T-helper 17 cell (primary cell): ENCODE results near the gene PBX2. TPM values are rescaled to one million over a fixed set of nuclear protein-coding genes. Genes with fewer than 3 reads are reported as not detected.

Experiments used
- ATAC-seq: fragments of 150-1000 bp; cut with Tn5 transposase; 2 replicates; pipeline ENCODE4 v1.10.0; 2021; ENCODE audit warnings: mild to moderate bottlenecking, moderate library complexity
- DNase-seq, 3 donors: peaks; one replicate each; pipeline versions ENCODE4 v3.0.0 to v3.0.0-alpha.2; 2020 to 2021
- H3K9me3 ChIP-seq: one replicate; pipeline ENCODE4 v1.7.0; 2013; ENCODE audit warnings: low read length, mild to moderate bottlenecking; ENCODE audit not compliant: control insufficient read depth, poor library complexity, severe bottlenecking
- H3K27ac Mint-ChIP-seq: one replicate; pipeline ENCODE4 v1.8.0; 2022; ENCODE audit warnings: mild to moderate bottlenecking, moderate library complexity, mixed read lengths
- H3K27me3 Mint-ChIP-seq: one replicate; pipeline ENCODE4 v1.8.0; 2022; ENCODE audit warnings: mixed read lengths
- H3K36me3 Mint-ChIP-seq: one replicate; pipeline ENCODE4 v1.8.0; 2022; ENCODE audit warnings: low read depth, mixed read lengths
- H3K4me1 Mint-ChIP-seq: one replicate; pipeline ENCODE4 v1.8.0; 2022; ENCODE audit warnings: mild to moderate bottlenecking, mixed read lengths
- H3K4me3 Mint-ChIP-seq: one replicate; pipeline ENCODE4 v1.8.0; 2022; ENCODE audit warnings: mild to moderate bottlenecking, moderate library complexity, mixed read lengths
- total RNA-seq, 4 donors: library from RNA in 2 of 4; stranded (reverse) in 2 of 4; gene quantifications; one replicate each; pipeline ENCODE4 v1.2.3 and lab custom pipeline; 2022 to 2026

The PBX2 gene
- total RNA-seq, 2 donors from 2014 or later = 103 to 110 TPM

DNA sequence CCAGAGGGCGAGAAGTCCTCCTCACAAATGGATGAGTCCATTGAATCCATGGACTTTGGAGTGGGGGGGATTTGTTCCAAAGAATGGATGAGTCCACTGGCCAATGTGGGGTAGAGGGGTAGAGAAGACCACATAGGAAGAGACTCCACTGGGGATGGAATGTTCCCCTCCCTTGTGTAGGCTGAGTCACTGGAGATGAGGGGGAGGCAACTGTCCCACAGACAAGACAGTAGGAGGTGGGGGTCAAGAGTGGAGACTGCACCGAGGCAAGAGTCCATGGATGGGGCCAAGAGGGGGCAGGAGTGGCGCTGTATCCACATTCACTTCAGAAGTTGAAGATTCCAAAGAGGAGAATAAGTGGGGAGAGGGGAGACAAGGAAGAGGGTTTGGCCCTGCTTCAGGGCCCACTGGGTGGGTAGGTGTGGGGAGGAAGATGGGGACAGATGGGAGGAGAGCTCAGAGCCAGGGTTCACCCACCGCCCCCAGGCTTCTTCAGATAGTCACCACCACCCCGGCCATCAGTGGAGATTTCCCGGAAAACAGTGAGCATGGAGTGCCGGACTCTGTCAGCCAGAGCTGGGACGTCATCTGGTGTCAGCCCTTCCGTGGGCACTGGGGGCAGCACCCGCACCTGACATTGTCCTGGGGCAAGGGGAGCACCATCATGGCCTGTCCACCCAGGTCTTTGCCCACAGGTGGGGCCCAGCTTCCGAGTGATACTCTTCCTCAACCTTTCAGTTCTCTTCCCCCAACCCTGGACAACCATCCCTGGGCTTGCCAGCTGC lies 21.0 kb downstream of the PBX2 start:
- Mint-ChIP-seq H3K27ac (no peak overlapping the region), H3K4me1 (peaks cover 29% of the 10 kb centered on the region), H3K4me3 (no peak overlapping the region), H3K36me3 (peaks cover 9% of the 10 kb centered on the region), H3K27me3 (no peaks in the 10 kb centered on the region)
- no peaks in the 10 kb centered on the region for H3K9me3 ChIP-seq
- DNase-seq (no peak), ATAC-seq (no peak)

DNA sequence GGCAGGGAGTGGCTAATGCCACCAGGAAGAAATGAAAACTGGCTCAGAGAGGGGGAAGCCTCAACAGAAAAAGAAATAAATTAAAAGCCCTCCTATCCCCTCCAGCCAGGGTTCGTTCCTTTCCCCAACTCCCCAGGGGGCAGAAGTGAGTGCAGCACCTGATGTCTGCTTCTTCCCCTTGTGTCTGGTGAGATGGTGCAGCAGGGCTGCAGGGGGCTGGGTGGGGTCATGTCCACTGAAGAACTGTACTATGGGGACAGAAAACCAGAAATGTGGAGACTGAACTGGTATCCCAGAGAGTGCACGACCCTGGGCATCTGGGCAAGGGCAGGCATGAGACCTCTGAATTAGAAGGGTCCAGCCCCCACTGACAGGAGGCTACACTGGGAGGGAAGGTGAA lies 21.7 kb downstream of the PBX2 start:
- no peak overlapping the region for H3K27ac Mint-ChIP-seq

DNA sequence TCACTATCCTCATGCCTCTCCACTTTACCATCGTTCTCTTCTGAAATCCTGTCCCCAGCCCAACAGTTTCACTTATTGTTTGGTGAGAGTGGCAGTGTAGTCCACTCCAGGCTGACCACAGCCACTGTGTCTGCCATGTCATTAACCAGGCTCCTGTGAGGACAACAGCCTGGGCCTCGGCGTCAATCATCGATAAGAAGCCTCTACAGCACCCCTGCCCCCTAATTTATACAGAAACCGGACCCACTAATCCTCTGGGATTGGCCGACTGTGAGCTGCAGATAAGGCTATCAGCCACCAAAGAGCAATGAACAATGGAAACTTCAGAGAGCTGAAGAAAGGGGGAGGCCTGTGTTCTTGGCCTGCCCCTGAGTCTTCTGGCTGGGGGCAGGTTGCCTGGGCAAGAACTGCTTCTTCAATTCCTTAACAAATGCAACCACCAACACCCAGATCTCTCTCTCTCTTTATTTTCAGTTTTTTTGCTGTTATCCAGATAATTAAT lies 22.2 kb downstream of the PBX2 start:
- Mint-ChIP-seq H3K27ac (no peak overlapping the region), H3K36me3 (peaks cover 9% of the 10 kb centered on the region), H3K27me3 (no peaks in the 10 kb centered on the region)

More for the DNA sequence above, 21.7 kb downstream of the PBX2 start:
- H3K4me3 Mint-ChIP-seq = no peak overlapping the region
- DNase-seq (no peak), ATAC-seq (no peak)
- peaks cover 9% of the 10 kb centered on the region for H3K36me3 Mint-ChIP-seq
- H3K4me1 Mint-ChIP-seq = peaks cover 23% of the 10 kb centered on the region
- no peaks in the 10 kb centered on the region for H3K9me3 ChIP-seq
- H3K27me3 Mint-ChIP-seq = no peaks in the 10 kb centered on the region

DNA sequence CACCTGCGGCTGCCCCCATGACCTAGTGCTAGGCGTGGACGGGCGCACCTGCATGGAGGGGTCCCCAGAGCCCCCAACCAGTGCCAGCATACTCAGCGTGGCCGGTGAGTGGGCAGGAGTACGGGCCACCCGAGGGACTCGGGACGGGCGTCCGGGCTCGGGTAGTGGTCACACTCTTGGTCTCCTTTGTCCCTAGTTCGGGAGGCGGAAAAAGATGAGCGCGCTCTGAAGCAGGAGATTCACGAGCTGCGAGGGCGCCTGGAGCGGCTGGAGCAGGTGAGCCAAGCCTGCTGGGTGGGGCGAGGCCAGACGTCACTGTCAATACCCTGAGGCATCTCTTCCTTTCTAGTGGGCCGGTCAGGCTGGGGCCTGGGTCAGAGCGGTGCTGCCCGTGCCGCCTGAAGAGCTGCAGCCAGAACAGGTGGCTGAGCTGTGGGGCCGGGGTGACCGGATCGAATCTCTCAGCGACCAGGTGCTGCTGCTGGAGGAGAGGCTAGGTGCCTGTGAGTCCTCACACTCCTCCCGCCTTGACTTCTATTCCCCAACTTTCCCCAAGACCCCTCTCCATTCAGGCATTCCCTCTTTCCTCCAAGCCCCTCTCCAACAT lies 22.7 kb downstream of the PBX2 start:
- H3K27ac Mint-ChIP-seq = no peak overlapping the region
- H3K36me3 Mint-ChIP-seq = peaks cover 9% of the 10 kb centered on the region

More for the DNA sequence above, 22.2 kb downstream of the PBX2 start:
- Mint-ChIP-seq H3K4me3 (no peak overlapping the region), H3K4me1 (peaks cover 17% of the 10 kb centered on the region)
- H3K9me3 ChIP-seq = no peaks in the 10 kb centered on the region
- DNase-seq (no peak), ATAC-seq (no peak)

DNA sequence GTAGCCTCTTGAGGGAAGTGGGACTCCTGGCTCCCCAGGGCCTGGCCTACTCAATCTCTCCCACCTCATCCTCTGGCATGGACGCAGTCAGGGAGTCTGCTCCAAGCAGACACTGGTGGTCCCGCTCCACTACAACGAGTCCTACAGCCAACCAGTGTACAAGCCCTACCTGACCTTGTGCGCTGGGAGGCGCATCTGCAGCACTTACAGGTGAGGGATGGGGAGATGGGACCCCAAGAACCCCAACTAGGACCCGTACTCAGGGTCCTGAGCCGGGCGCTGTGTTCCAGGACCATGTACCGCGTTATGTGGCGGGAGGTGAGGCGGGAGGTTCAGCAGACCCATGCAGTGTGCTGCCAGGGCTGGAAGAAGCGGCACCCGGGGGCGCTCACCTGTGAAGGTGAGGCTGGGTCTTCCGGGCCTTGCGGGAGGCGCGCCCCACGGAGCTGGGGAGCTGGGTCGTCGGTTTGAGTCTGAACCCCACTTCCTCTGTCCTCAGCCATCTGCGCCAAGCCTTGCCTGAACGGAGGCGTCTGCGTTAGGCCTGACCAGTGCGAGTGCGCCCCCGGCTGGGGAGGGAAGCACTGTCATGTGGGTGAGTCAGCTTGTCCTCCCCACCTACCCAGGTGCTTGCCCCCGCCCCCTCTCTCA lies 23.5 kb downstream of the PBX2 start:
- no peak overlapping the region for H3K27ac Mint-ChIP-seq
- H3K4me3 Mint-ChIP-seq = no peak overlapping the region
- peaks cover 9% of the 10 kb centered on the region for H3K36me3 Mint-ChIP-seq
- ATAC-seq = no peak
- DNase-seq = no peak
- H3K27me3 Mint-ChIP-seq = no peaks in the 10 kb centered on the region
- H3K4me1 Mint-ChIP-seq = peaks cover 14% of the 10 kb centered on the region
- no peaks in the 10 kb centered on the region for H3K9me3 ChIP-seq

More for the DNA sequence above, 22.7 kb downstream of the PBX2 start:
- DNase-seq (no peak), ATAC-seq (no peak)
- peaks cover 14% of the 10 kb centered on the region for H3K4me1 Mint-ChIP-seq
- no peaks in the 10 kb centered on the region for H3K9me3 ChIP-seq
- H3K27me3 Mint-ChIP-seq = no peaks in the 10 kb centered on the region
- no peak overlapping the region for H3K4me3 Mint-ChIP-seq

DNA sequence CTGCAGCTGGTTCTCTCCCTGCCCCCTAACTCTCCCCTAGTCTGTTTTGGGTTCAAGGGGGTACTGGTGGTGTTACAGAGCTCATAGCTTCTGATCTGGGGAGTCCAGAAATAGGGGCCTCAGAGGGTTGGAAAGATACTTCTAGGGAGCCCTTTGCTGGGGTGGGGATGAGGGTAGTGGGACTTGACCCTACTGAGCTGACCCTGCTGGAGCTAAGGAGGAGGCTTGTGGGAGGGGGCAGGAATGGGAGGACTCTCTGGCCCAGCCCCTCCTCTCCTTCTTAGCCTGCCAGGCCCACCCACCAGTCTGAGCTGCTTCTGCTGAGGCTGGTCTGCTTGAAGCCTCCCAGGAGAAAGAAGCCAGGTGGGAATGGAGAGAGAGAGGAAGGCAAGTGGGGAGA lies 25.7 kb downstream of the PBX2 start, which contains the start of gene EGFL8:
Gene EGFL8 (plus strand): TSS at position 301 of the 400 bp plus-strand sequence. CDS start 1,571 bp downstream, outside the sequence.
- Mint-ChIP-seq H3K27me3 (no peaks in the 10 kb centered on the region), H3K36me3 (peaks cover 6% of the 10 kb centered on the region), H3K4me1 (peaks cover 5% of the 10 kb centered on the region), H3K4me3 (no peak within 1 kb of the TSS), H3K27ac (peak within 1 kb of the TSS; percentile 32)
- no peaks in the 10 kb centered on the region for H3K9me3 ChIP-seq
- ATAC-seq (no peak), DNase-seq (no peak)

DNA sequence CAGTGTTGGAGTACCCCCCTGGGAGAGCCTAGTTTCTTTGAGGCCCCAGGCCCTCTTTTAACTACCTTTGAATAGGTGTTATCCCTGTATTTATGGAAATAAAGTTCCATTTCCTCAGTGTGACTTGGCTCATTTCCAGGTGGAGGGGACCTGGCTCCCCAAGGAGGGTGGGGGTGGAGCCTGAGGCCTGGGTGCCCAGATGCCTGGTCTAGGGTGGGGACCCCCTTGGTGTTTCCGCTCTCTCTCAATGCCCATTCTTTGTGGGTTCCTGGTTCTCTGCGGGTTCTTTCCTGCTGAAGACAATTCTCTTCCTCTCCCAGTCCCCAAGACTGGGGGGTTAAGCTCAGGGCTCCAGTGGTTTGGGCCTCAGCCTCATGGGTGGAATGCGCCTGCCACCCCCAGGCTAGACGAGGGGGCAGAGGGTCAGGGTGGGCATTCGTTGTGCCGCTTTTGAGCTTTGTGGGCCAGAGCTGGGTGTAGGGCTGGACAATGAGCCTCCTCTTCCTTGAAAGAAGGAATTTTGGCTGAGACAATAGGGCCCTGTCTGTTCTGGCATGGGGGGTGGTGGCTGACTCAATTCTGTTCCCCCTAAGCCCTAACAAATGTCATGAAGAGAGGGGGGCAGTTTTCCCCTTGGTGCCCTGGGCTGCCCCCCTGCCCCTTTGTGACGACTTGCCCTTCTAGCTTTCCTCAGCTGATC lies 26.3 kb downstream of the PBX2 start:
- ATAC-seq = no peak
- peaks cover 3% of the 10 kb centered on the region for H3K36me3 Mint-ChIP-seq
- H3K27ac Mint-ChIP-seq = peak overlapping the region; percentile 32

DNA sequence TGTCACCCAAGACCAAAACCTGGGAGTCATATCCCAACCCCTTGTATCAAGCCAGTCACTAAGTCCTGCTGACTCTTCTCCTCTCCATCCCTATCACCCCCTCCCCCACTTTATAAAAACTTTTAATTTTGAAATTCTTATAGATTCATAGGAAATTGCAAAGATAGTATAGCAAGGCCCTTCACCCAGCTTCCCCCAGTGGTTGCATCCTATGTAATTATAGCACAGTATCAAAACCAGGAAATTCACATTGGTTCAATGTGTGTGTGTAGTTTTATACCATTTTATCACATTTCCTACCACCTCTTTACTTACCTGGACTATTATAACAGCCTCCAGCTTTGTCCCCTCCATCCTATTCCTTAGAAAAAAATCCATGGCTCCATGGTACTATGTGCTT lies 31.9 kb downstream of the PBX2 start:
- Mint-ChIP-seq H3K4me1 (peaks cover 28% of the 10 kb centered on the region), H3K36me3 (peaks cover 11% of the 10 kb centered on the region), H3K27me3 (peaks cover 1% of the 10 kb centered on the region), H3K4me3 (no peak overlapping the region), H3K27ac (peak overlapping the region; percentile 72)
- ATAC-seq (no peak), DNase-seq (no peak)
- H3K9me3 ChIP-seq = no peaks in the 10 kb centered on the region

More for the DNA sequence above, 26.3 kb downstream of the PBX2 start:
- H3K9me3 ChIP-seq = no peaks in the 10 kb centered on the region
- Mint-ChIP-seq H3K4me3 (no peak overlapping the region), H3K27me3 (no peaks in the 10 kb centered on the region), H3K4me1 (peaks cover 5% of the 10 kb centered on the region)
- no peak for DNase-seq

DNA sequence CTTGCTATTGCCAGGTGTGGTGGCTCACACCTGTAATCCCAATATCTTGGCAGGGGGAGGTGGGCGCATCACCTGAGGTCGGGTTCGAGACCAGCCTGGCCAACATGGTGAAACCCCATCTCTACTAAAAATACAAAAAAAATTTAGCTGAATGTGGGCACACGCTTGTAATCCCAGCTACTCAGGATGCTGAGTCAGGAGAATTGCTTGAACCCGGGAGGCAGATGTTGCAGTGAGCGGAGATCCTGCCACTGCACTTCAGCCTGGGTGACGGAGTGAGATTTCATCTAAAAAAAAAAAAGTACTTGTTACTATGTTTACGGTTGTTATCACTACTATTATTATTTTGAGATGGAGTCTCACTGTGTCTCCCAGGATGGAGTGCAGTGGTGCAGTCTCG lies 33.1 kb downstream of the PBX2 start:
- H3K36me3 Mint-ChIP-seq = peaks cover 11% of the 10 kb centered on the region
- H3K27me3 Mint-ChIP-seq = peaks cover 5% of the 10 kb centered on the region
- H3K9me3 ChIP-seq = no peaks in the 10 kb centered on the region
- no peak for ATAC-seq
- peaks cover 34% of the 10 kb centered on the region for H3K4me1 Mint-ChIP-seq
- no peak for DNase-seq
- H3K4me3 Mint-ChIP-seq = no peak overlapping the region
- no peak overlapping the region for H3K27ac Mint-ChIP-seq

DNA sequence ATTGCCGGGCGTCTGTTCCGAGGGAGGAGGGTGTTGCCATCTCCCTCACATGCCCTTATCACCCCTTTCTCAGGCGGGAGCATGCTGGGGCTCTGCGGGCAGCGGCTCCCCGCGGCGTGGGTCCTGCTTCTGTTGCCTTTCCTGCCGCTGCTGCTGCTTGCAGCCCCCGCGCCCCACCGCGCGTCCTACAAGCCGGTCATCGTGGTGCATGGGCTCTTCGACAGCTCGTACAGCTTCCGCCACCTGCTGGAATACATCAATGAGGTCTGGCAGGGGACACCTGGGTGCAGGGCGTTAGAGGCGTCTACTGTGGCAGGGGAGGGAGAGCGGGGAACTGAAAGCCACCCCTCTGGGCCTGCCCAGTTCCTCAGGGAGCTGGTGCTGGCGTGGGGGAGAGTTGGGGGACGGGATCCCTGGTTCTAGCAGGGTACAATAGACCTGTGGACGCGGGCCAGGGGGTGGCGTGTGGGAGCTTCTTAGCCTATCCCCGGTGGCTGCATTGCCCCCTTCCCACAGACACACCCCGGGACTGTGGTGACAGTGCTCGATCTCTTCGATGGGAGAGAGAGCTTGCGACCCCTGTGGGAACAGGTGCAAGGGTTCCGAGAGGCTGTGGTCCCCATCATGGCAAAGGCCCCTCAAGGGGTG lies 35.4 kb downstream of the PBX2 start:
- DNase-seq (peak; percentile 38 to 45 (median 40)), ATAC-seq (peak; percentile 82)
- H3K36me3 Mint-ChIP-seq = peaks cover 20% of the 10 kb centered on the region
- H3K4me3 Mint-ChIP-seq = peak overlapping the region; percentile 98
- H3K4me1 Mint-ChIP-seq = peaks cover 42% of the 10 kb centered on the region
- H3K27me3 Mint-ChIP-seq = peaks cover 21% of the 10 kb centered on the region
- H3K9me3 ChIP-seq = no peaks in the 10 kb centered on the region
- peak overlapping the region; percentile 67 for H3K27ac Mint-ChIP-seq

DNA sequence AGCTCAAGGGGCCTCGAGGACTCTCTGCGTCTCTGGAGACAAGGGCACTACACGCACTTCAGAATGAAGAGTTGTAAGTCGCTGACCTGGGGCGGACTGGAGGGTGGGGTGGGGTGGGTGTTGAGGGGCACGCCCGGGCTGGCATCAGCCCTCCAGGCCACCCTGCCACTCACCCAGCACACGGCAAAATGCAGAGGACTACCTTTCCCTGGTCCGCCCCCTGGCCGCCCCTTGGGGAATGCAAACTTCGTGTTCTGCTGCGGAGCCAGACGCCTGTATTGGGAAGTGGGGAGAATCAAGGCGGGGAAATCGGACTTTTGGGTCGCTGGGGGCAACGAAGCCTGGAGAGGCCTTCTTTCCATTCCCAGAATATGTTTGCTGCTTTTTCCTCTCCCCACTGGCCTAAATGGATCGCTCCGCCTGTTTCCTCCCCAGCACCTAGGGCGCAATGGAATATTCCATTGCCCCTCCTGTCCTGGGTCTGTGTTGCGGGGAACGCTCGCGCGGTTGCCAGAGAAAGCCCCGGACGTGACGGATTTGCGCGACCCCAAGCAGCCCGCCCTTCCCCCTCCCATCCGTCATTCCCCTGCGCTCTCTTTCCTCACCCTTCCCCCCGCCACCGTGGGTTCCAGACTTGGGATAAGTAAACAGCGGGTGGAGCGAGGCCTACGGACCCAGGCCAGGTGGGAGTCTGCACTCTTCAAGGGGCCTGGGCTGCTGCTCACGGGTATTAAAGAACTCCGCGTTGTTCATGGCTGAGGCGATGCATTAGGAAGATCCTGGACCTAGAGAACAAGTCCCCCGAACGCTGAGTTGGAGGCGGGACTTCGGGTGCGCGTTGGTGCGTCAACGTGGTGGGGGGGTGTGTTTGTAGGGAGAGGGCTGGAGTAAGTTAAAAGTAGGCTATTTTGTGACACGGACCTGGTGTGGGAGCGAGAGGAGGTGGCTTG lies 36.2 kb downstream of the PBX2 start, which contains the start of gene PPT2:
Gene PPT2 (plus strand): TSS at position 578 of the 950 bp plus-strand sequence. CDS start 454 bp downstream, outside the sequence.
- peaks cover 26% of the 10 kb centered on the region for H3K27me3 Mint-ChIP-seq
- H3K36me3 Mint-ChIP-seq = peaks cover 20% of the 10 kb centered on the region
- peak within 1 kb of the TSS; percentile 67 for H3K27ac Mint-ChIP-seq
- peak; percentile 74 for ATAC-seq
- no peaks in the 10 kb centered on the region for H3K9me3 ChIP-seq
- peak within 1 kb of the TSS; percentile 98 for H3K4me3 Mint-ChIP-seq
- DNase-seq = peak; percentile 34 to 57 (median 41)
- peaks cover 46% of the 10 kb centered on the region for H3K4me1 Mint-ChIP-seq
